Endothelial cell of umbilical vein (primary cell): ENCODE data around the gene UNKL. TPM values are rescaled to one million over a fixed set of nuclear protein-coding genes. Genes with fewer than 3 reads are reported as not detected.

Experiments used
- BruUV-seq: library from RNA; stranded (reverse); fragments of 400-500 nt; replicated peaks from 2 replicates; lab custom pipeline; 2021; lab: Mats Ljungman, UMichigan
- CTCF ChIA-PET: fragments of 300-600, 350-600 bp; sonication (Branson Sonifier 250); formaldehyde crosslinking; loops from one replicate; lab custom pipeline; 2021; ENCODE audit warnings: antibody characterized with exemption, inconsistent platforms; lab: Charles Lee
- POLR2A ChIA-PET: fragments of 300-600, 350-600 bp; sonication (Branson Sonifier 250); formaldehyde crosslinking; loops from one replicate; lab custom pipeline; 2021; ENCODE audit warnings: antibody characterized with exemption, inconsistent platforms; lab: Charles Lee
- DNase-seq: peaks from one replicate; pipeline ENCODE4 v3.0.0-alpha.2; 2011; ENCODE audit warnings: low read depth, low spot score
- FAIRE-seq: peaks from 2 replicates; lab custom pipeline; 2011; peaks lifted over from hg19 to GRCh38; lab: Jason Lieb, UNC
- H2AFZ ChIP-seq: 2 replicates; pipeline ENCODE4 v1.6.0; 2012; ENCODE audit warnings: low read depth, low read length, control low read depth, inconsistent platforms
- H3K27ac ChIP-seq: 2 replicates; pipeline ENCODE4 v1.5.1; 2011; ENCODE audit warnings: low read depth, mild to moderate bottlenecking, control low read depth, low read length, moderate library complexity; ENCODE audit not compliant: insufficient read depth
- H3K27me3 ChIP-seq, 2 experiments: 2 replicates each; pipeline versions ENCODE4 v1.6.0 to v1.6.1; 2011; ENCODE audit warnings: low read length in 2 of 2, mixed read lengths in 1 of 2; ENCODE audit not compliant: control insufficient read depth in 2 of 2, insufficient read depth in 2 of 2
- H3K36me3 ChIP-seq, 2 experiments: 2 replicates in 1 of 2; 3 replicates in 1 of 2; pipeline ENCODE4 v1.5.1; 2011; ENCODE audit warnings: low read length in 2 of 2, mild to moderate bottlenecking in 1 of 2, moderate library complexity in 1 of 2; ENCODE audit not compliant: control insufficient read depth in 2 of 2, insufficient read depth in 2 of 2; ENCODE audit errors: extremely low read depth in 1 of 2
- H3K4me1 ChIP-seq: 3 replicates; pipeline ENCODE4 v1.5.1; 2011; ENCODE audit warnings: mild to moderate bottlenecking, low read length; ENCODE audit not compliant: control insufficient read depth, insufficient read depth; ENCODE audit errors: extremely low read depth
- H3K4me2 ChIP-seq: 2 replicates; pipeline ENCODE4 v1.6.1; 2011; ENCODE audit warnings: low read length, control low read depth, mixed read lengths; ENCODE audit not compliant: insufficient read depth
- H3K4me3 ChIP-seq, 3 experiments: fragments of 200-600 bp in 1 of 3; sonication (generic), shearing (Covaris generic) in 1 of 3; replicated peaks in 1 of 3; 2 replicates each; pipeline ENCODE4 v1.5.1; 2011 to 2016; ENCODE audit warnings: control low read depth in 3 of 3, low read length in 3 of 3, mild to moderate bottlenecking in 2 of 3, inconsistent platforms in 1 of 3, low read depth in 1 of 3, moderate library complexity in 1 of 3; ENCODE audit not compliant: insufficient read depth in 1 of 3
- H3K79me2 ChIP-seq: 2 replicates; pipeline ENCODE4 v1.6.0; 2012; ENCODE audit warnings: low read length, inconsistent platforms; ENCODE audit not compliant: control insufficient read depth, insufficient read depth
- H3K9ac ChIP-seq: replicated peaks from 2 replicates; pipeline ENCODE3; 2011; ENCODE audit warnings: low read length, control low read depth; ENCODE audit not compliant: insufficient read depth; ENCODE audit errors: extremely low read depth
- H3K9me1 ChIP-seq: replicated peaks from 3 replicates; pipeline ENCODE4 v1.6.0; 2011; ENCODE audit warnings: mild to moderate bottlenecking, low read length; ENCODE audit not compliant: control insufficient read depth, insufficient read depth; ENCODE audit errors: extremely low read depth
- H3K9me3 ChIP-seq: replicated peaks from 2 replicates; pipeline ENCODE4 v1.5.1; 2012; ENCODE audit warnings: low read length, inconsistent platforms; ENCODE audit not compliant: control insufficient read depth, insufficient read depth
- H4K20me1 ChIP-seq: replicated peaks from 2 replicates; pipeline ENCODE3; 2011; ENCODE audit warnings: mild to moderate bottlenecking, low read length; ENCODE audit not compliant: control insufficient read depth, insufficient read depth; ENCODE audit errors: extremely low read depth
- EZH2 ChIP-seq: IDR thresholded peaks from 2 replicates; pipeline ENCODE4 v1.6.1; 2012; ENCODE audit warnings: borderline replicate concordance, low read depth, mild to moderate bottlenecking, moderate library complexity, low read length, inconsistent platforms; ENCODE audit not compliant: severe bottlenecking
- FOS ChIP-seq: IDR thresholded peaks from 2 replicates; pipeline ENCODE4 v1.6.1; 2011; ENCODE audit warnings: mild to moderate bottlenecking, low read length, moderate library complexity, borderline replicate concordance; ENCODE audit not compliant: insufficient read depth
- GATA2 ChIP-seq: IDR thresholded peaks from 2 replicates; pipeline ENCODE4 v1.7.0; 2011; ENCODE audit warnings: low read depth, mild to moderate bottlenecking, moderate library complexity, mixed read lengths, low read length; ENCODE audit not compliant: insufficient read length, insufficient read depth
- JUN ChIP-seq: IDR thresholded peaks from 2 replicates; pipeline ENCODE4 v1.6.1; 2011; ENCODE audit warnings: borderline replicate concordance, low read depth; ENCODE audit not compliant: insufficient read length, insufficient read depth
- MYC ChIP-seq: IDR thresholded peaks from one replicate; pipeline ENCODE4 v1.6.1; 2011; ENCODE audit warnings: mild to moderate bottlenecking, low read depth, low read length
- POLR2A ChIP-seq: IDR thresholded peaks from 2 replicates; pipeline ENCODE4 v1.6.1; 2012; ENCODE audit warnings: low read depth, mild to moderate bottlenecking, control low read depth, low read length
- POLR2AphosphoS5 ChIP-seq: IDR thresholded peaks from 2 replicates; pipeline ENCODE4 v1.6.1; 2012; ENCODE audit warnings: low read depth, mild to moderate bottlenecking, control low read depth, low read length, moderate library complexity; ENCODE audit not compliant: insufficient read depth
- dilution Hi-C: fragments of 300-500 bp; cut with MboI; formaldehyde crosslinking; loops from one replicate; pipeline ENCODE4 v1.15.0; 2019; ENCODE audit warnings: low sequenced_read_pairs; ENCODE audit not compliant: extremely low pct_ligation_motif_present
- intact Hi-C: fragments of 100-400 bp; cut with micrococcal nuclease; formaldehyde crosslinking; loops from one replicate; pipeline ENCODE4 v1.10.0; 2022
- polyA plus RNA-seq, 4 experiments: library from polyadenylated mRNA; depleted of rRNA in 3 of 4; stranded (reverse) in 3 of 4; unstranded in 1 of 4; fragments of >200 nt; gene quantifications; 2 replicates each; pipeline versions ENCODE4 v1.2.1 to v1.2.3, GENCODE V29; 2011 to 2012; ENCODE audit warnings: missing spikeins in 1 of 4
- total RNA-seq: library from RNA; stranded (reverse); gene quantifications from 2 replicates; pipeline ENCODE4 v1.2.3, GENCODE V29; 2021
- TF ChIP-seq, protein P1 (sequence below): IDR thresholded peaks from 2 replicates; pipeline ENCODE4 v1.6.1; 2011; ENCODE audit not compliant: insufficient read depth, insufficient read length
- TF ChIP-seq, protein P2 (sequence below), 2 donors: IDR thresholded peaks; 1 replicate in 1 of 2; 2 replicates in 1 of 2; pipeline ENCODE4 v1.5.1; 2011; ENCODE audit warnings: low read length in 2 of 2, mild to moderate bottlenecking in 2 of 2, moderate library complexity in 2 of 2, control low read depth in 1 of 2, inconsistent platforms in 1 of 2, low read depth in 1 of 2; ENCODE audit not compliant: insufficient read depth in 1 of 2; ENCODE audit errors: extremely low read depth in 1 of 2

The UNKL gene
- total and polyA plus RNA-seq, 2 donors (not counting 3 experiments of a cell fraction or from before 2014, with no cell fraction given), result 17.1 to 32.8 TPM

DNA sequence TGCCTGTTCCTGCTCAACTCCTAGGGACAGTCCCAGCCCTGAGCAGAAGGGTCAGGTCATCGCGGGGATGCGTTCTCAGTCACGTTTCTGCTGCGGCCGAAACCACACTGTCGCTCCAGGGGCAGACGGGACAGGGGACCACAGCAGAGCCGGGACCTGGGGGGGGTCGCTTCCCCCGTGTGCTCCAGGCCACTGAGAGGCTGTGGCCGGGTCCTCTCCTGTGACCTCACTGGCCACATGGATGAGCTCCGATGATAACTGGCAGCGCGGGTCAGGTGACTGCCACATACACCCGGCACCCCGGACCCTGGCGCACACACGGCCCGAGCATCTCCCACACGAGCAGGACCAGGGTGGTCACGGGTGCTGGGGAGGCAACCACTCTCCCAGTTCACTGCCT is 50.0 kb downstream of the UNKL start:
- no peak overlapping the region for H3K4me3 ChIP-seq
- POLR2A ChIA-PET, result interaction anchor here (0.6 kb wide), 1 partner anchor 1874 kb away, joined by 3 read pairs; no protein-coding TSS in a partner anchor
- no peak for FAIRE-seq
- CTCF ChIA-PET, result interaction anchor here (1.1 to 3.1 kb wide), 13 partner anchors 9 to 48 kb away, joined by 3 to 24 read pairs (median 4); no protein-coding TSS in a partner anchor
- intact Hi-C loops, result no loop called here
- H2AFZ ChIP-seq, result no peak overlapping the region
- H3K9me3 ChIP-seq, result no peaks in the 10 kb centered on the region
- no peaks in the 10 kb centered on the region for H3K4me1 ChIP-seq
- peaks cover 10% of the 10 kb centered on the region for H3K79me2 ChIP-seq
- H3K36me3 ChIP-seq, result peaks cover 14 to 41% of the 10 kb centered on the region in 2 experiments
- no peaks in the 10 kb centered on the region for H3K27me3 ChIP-seq
- no peak for DNase-seq
- H3K27ac ChIP-seq, result no peak overlapping the region
- no TSS peak for BruUV-seq
- H3K9me1 ChIP-seq, result no peaks in the 10 kb centered on the region
- no peak overlapping the region for H3K9ac ChIP-seq
- no peaks in the 10 kb centered on the region for H4K20me1 ChIP-seq
- H3K4me2 ChIP-seq, result no peak overlapping the region
- TF ChIP-seq, protein P1, sequence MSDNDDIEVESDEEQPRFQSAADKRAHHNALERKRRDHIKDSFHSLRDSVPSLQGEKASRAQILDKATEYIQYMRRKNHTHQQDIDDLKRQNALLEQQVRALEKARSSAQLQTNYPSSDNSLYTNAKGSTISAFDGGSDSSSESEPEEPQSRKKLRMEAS, result no peak
- TF ChIP-seq EZH2 (no peak), JUN (no peak), POLR2AphosphoS5 (no peak), MYC (no peak), FOS (no peak), GATA2 (no peak), POLR2A (no peak)
- TF ChIP-seq, protein P2, sequence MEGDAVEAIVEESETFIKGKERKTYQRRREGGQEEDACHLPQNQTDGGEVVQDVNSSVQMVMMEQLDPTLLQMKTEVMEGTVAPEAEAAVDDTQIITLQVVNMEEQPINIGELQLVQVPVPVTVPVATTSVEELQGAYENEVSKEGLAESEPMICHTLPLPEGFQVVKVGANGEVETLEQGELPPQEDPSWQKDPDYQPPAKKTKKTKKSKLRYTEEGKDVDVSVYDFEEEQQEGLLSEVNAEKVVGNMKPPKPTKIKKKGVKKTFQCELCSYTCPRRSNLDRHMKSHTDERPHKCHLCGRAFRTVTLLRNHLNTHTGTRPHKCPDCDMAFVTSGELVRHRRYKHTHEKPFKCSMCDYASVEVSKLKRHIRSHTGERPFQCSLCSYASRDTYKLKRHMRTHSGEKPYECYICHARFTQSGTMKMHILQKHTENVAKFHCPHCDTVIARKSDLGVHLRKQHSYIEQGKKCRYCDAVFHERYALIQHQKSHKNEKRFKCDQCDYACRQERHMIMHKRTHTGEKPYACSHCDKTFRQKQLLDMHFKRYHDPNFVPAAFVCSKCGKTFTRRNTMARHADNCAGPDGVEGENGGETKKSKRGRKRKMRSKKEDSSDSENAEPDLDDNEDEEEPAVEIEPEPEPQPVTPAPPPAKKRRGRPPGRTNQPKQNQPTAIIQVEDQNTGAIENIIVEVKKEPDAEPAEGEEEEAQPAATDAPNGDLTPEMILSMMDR (IDR thresholded peaks at IDR 0.05; ENCODE audit: extremely low read depth in 1 of 2, insufficient read depth in 1 of 2, low read depth in 1 of 2, low read length in 2 of 2), result no peak
- dilution Hi-C loops, result no loop called here
